ENCODE measurements around the gene MACROD1. TPM values are rescaled to one million over a fixed set of nuclear protein-coding genes. Genes with fewer than 3 reads are reported as not detected.

MACROD1 gene
- total and polyA plus RNA-seq, 9 donors = 21.1 to 50.2 (median 32.2) TPM

- H3K36me3 ChIP-seq = no peaks in the 10 kb centered on the region
- intact Hi-C loops (cut with DNase I) = no loop called here
- no peak overlapping the region for H3K27ac ChIP-seq
- 4 to 6% (median 6%) methylated on average over 41 to 42 of the region's 42 CpGs for WGBS, 3 donors
- H3K4me3 ChIP-seq = peak overlapping the region; percentile 16
- DNase-seq = peak in 2 of 5 donors; percentile 49 to 67
- no peaks in the 10 kb centered on the region for H3K9me3 ChIP-seq
- H3K27me3 ChIP-seq = no peaks in the 10 kb centered on the region
- H3K4me1 ChIP-seq (ENCODE audit: insufficient read depth) = no peaks in the 10 kb centered on the region
- TF ChIP-seq EP300 (IDR thresholded peaks at IDR 0.05) (no peak), CTCF (IDR thresholded peaks at IDR 0.05) (no peak), POLR2A (IDR thresholded peaks at IDR 0.05) (no peak)
Measured at GRCh38 chr11:64060861-64061444, 105.0 kb downstream of the MACROD1 start.

- intact Hi-C loops (cut with DNase I) = no loop called here
- Histone ChIP-seq H3K27ac (no peak overlapping the region), H3K27me3 (no peaks in the 10 kb centered on the region), H3K36me3 (no peaks in the 10 kb centered on the region), H3K4me1 (ENCODE audit: insufficient read depth) (no peaks in the 10 kb centered on the region), H3K9me3 (no peaks in the 10 kb centered on the region), H3K4me3 (peak overlapping the region; percentile 16)
- WGBS, 3 donors = 32 to 39% (median 36%) methylated on average over 32 to 35 of the region's 35 CpGs
- DNase-seq = no peak
- TF ChIP-seq EP300 (IDR thresholded peaks at IDR 0.05) (no peak), POLR2A (IDR thresholded peaks at IDR 0.05) (no peak), CTCF (IDR thresholded peaks at IDR 0.05) (no peak)
Measured at GRCh38 chr11:64060263-64060860, 105.6 kb downstream of the MACROD1 start.

GRCh38 chr11:64059339-64060140, 106.4 kb downstream of the MACROD1 start:
- no peaks in the 10 kb centered on the region for H3K36me3 ChIP-seq
- WGBS, 3 donors = 78 to 85% (median 82%) methylated on average over 24 of the region's 24 CpGs
- intact Hi-C loops (cut with DNase I) = no loop called here

More at GRCh38 chr11:64059339-64060140, 106.4 kb downstream of the MACROD1 start:
- H3K4me3 ChIP-seq = no peak overlapping the region
- no peaks in the 10 kb centered on the region for H3K27me3 ChIP-seq
- no peaks in the 10 kb centered on the region for H3K4me1 ChIP-seq (ENCODE audit: insufficient read depth)
- no peak for DNase-seq
- no peaks in the 10 kb centered on the region for H3K9me3 ChIP-seq
- H3K27ac ChIP-seq = no peak overlapping the region
- TF ChIP-seq EP300 (IDR thresholded peaks at IDR 0.05) (no peak), POLR2A (IDR thresholded peaks at IDR 0.05) (no peak), CTCF (IDR thresholded peaks at IDR 0.05) (no peak)
